ENCODE data around the gene TAS2R10. TPM values are rescaled to one million over a fixed set of nuclear protein-coding genes. Genes with fewer than 3 reads are reported as not detected.
"Not testable (repeated sequence)": the region's sequence is repeated elsewhere in the genome, so short reads cannot be mapped to it uniquely, and the experiment has no call there.

TAS2R10 gene
- total RNA-seq, 6 experiments from 2014 or later, result 0.16 to 0.18 TPM; not detected in 4

DNA sequence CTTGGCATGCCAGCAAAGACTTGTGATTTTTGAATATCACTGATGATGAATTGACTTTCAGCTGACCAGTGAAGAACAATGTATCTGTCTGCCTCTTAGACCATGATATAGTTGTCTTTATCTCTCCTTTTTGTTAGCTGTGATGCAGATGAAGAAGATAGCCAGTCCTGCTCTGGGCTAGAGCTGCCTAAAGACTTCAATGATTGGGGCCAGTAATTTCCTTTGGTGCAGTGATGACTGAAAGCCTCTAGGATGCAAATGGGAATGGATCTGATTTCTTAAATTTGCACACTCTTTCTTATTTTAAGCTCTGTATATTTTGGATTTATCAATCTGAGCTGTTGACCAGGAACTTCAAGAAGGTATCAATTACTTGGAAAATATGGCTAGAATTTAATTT is 16.1 kb downstream of the TAS2R10 start, which contains the start of gene TAS2R9:
TSS of gene TAS2R9 (minus strand) at position 101 of the 400 bp plus-strand sequence. CDS start at position 8, 93 bp downstream.
- Mint-ChIP-seq H3K27me3 (ENCODE audit: insufficient read depth) (peaks cover 1% of the 10 kb centered on the region; the same call in 1 of the 2 replicates), H3K9me3 (no peaks in the 10 kb centered on the region), H3K27ac (no peak within 1 kb of the TSS), H3K4me1 (ENCODE audit: low read depth) (no peaks in the 10 kb centered on the region), H3K36me3 (ENCODE audit: low read depth) (no peaks in the 10 kb centered on the region), H3K4me3 (no peak within 1 kb of the TSS)
- DNase-seq, result no peak
- TF ChIP-seq, protein P1, sequence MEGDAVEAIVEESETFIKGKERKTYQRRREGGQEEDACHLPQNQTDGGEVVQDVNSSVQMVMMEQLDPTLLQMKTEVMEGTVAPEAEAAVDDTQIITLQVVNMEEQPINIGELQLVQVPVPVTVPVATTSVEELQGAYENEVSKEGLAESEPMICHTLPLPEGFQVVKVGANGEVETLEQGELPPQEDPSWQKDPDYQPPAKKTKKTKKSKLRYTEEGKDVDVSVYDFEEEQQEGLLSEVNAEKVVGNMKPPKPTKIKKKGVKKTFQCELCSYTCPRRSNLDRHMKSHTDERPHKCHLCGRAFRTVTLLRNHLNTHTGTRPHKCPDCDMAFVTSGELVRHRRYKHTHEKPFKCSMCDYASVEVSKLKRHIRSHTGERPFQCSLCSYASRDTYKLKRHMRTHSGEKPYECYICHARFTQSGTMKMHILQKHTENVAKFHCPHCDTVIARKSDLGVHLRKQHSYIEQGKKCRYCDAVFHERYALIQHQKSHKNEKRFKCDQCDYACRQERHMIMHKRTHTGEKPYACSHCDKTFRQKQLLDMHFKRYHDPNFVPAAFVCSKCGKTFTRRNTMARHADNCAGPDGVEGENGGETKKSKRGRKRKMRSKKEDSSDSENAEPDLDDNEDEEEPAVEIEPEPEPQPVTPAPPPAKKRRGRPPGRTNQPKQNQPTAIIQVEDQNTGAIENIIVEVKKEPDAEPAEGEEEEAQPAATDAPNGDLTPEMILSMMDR (IDR thresholded peaks at IDR 0.05), result no peak

DNA sequence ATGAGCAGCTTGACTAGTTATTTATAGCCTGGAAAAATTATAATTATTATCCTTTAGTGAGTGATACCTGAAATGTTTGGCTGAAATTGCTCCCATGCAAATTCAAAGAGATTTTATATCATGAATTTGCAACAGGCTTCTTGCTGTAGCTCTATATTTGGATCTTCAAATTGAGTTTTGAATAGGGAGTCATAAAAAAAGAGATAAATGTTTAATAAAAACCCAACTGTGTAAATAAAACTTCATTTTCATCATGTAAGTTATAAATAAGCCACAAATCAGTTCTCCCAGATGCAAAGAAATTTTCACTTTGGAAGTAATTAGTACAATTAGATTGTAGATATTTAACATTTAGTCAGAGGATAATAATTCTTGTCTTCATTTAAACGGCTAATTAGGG is 19.0 kb downstream of the TAS2R10 start, which contains the start of gene TAS2R8:
TSS of gene TAS2R8 (minus strand) at position 101 of the 400 bp plus-strand sequence. CDS start 306 bp downstream, outside the sequence.
- peaks cover 1% of the 10 kb centered on the region; the same call in 1 of the 2 replicates for H3K27me3 Mint-ChIP-seq (ENCODE audit: insufficient read depth)
- DNase-seq, result no peak
- no peaks in the 10 kb centered on the region for H3K4me1 Mint-ChIP-seq (ENCODE audit: low read depth)
- TF ChIP-seq, protein P1 (IDR thresholded peaks at IDR 0.05), result no peak
- no peak within 1 kb of the TSS for H3K27ac Mint-ChIP-seq
- no peaks in the 10 kb centered on the region for H3K36me3 Mint-ChIP-seq (ENCODE audit: low read depth)
- no peaks in the 10 kb centered on the region for H3K9me3 Mint-ChIP-seq
- H3K4me3 Mint-ChIP-seq, result no peak within 1 kb of the TSS

DNA sequence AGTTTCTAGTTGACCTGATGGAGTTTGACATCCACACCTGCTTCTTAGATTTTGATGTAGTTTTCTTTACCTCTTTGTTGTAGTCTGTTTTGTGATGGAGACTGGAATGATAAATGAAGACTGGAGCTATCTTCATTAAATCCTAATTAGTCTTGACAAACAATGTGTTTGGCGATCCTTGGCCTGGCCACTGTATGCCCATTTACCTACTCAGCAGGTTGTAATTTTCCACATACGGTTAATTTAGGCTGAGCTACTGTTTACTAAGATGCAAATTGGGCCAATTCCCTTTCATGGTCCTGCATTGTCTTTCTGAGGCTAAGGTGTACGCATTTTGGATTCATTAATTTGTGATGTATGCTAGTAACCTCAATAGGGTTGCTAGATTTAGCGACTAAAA is 23.6 kb downstream of the TAS2R10 start, which contains the start of gene TAS2R7:
TSS of gene TAS2R7 (minus strand) at position 41 of the 400 bp plus-strand sequence. CDS start 57 bp downstream, outside the sequence.
- no peak within 1 kb of the TSS for H3K4me3 Mint-ChIP-seq
- H3K36me3 Mint-ChIP-seq (ENCODE audit: low read depth), result no peaks in the 10 kb centered on the region
- H3K27ac Mint-ChIP-seq, result no peak within 1 kb of the TSS
- H3K27me3 Mint-ChIP-seq (ENCODE audit: insufficient read depth), result peaks cover 5% of the 10 kb centered on the region; the same call in 1 of the 2 replicates
- H3K9me3 Mint-ChIP-seq, result no peaks in the 10 kb centered on the region
- DNase-seq, result no peak
- TF ChIP-seq, protein P1 (IDR thresholded peaks at IDR 0.05), result no peak
- no peaks in the 10 kb centered on the region for H3K4me1 Mint-ChIP-seq (ENCODE audit: low read depth)

DNA sequence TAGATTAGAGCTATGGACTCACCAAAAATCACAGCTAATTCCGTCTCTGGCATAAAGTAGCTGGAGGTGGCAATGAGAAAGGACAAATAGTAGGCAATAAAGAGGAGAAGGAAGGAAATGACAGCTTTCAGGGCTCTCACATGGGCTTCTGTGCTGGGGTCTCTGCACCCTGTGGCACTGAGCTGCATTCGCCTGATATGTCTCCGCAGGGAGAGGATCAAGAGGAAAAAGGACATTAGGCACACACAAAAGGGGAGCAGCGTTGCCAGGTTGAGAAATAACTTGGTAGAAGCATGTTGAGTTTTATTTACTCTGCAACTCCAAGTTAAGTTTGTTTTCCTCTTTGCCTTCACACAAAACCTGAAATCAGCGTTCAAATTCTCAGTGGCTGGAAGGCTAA is 24.4 kb downstream of the TAS2R10 start:
- TF ChIP-seq, protein P1 (IDR thresholded peaks at IDR 0.05), result no peak
- no peaks in the 10 kb centered on the region for H3K4me1 Mint-ChIP-seq (ENCODE audit: low read depth)
- DNase-seq, result no peak
- no peaks in the 10 kb centered on the region for H3K36me3 Mint-ChIP-seq (ENCODE audit: low read depth)
- no peaks in the 10 kb centered on the region for H3K9me3 Mint-ChIP-seq
- H3K4me3 Mint-ChIP-seq, result no peak overlapping the region
- peaks cover 5% of the 10 kb centered on the region; the same call in 1 of the 2 replicates for H3K27me3 Mint-ChIP-seq (ENCODE audit: insufficient read depth)
- no peak overlapping the region for H3K27ac Mint-ChIP-seq

DNA sequence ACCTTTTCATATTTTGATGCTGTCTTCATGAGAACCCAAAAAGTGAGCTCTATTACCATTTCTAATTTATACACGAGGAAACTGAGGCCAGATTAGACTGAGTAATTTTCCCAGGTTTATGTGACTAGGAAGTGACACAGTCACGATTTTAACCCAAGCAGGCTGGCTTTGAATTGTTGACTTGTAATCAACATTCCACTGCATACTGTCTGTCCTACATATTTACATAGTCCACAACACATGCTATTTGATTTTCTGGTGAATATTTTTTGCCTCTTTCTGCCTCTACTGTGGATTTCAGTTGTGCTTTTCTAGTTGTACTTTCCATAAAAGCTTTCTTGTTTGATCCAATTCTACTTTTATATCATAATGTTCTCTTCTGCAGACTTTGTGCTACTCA is 31.9 kb downstream of the TAS2R10 start:
- no peak for DNase-seq
- H3K4me1 Mint-ChIP-seq (ENCODE audit: low read depth), result no peaks in the 10 kb centered on the region
- no peak overlapping the region for H3K4me3 Mint-ChIP-seq
- no peaks in the 10 kb centered on the region for H3K9me3 Mint-ChIP-seq
- TF ChIP-seq, protein P1 (IDR thresholded peaks at IDR 0.05), result no peak
- peaks cover 22% of the 10 kb centered on the region; the same call in 1 of the 2 replicates for H3K27me3 Mint-ChIP-seq (ENCODE audit: insufficient read depth)
- H3K27ac Mint-ChIP-seq, result no peak overlapping the region
- no peaks in the 10 kb centered on the region for H3K36me3 Mint-ChIP-seq (ENCODE audit: low read depth)

DNA sequence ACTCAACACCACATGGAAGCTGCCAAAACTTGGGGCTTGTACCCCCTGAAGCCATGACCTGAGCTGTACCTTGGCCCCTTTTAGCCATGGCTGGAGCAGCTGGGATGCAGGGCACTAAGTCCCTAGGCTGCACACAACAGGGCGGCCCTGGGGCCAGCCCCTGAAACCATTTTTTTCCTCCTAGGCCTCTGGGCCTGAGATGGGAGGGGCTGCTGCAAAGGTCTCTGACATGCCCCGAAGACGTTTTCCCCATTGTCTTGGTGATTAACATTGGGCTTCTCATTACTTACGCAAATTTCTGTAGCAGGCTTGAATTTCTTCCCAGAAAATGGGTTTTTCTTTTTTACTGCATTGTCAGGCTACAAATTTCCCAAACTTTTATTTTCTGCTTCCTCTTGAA is 34.4 kb downstream of the TAS2R10 start:
- H3K4me1 Mint-ChIP-seq (ENCODE audit: low read depth); H3K27ac Mint-ChIP-seq; H3K36me3 Mint-ChIP-seq (ENCODE audit: low read depth): not testable (repeated sequence)

More for the DNA sequence above, 34.4 kb downstream of the TAS2R10 start:
- H3K4me3 Mint-ChIP-seq, H3K9me3 Mint-ChIP-seq, DNase-seq: not testable (repeated sequence)
- H3K27me3 Mint-ChIP-seq (ENCODE audit: insufficient read depth), result peaks cover 20% of the 10 kb centered on the region; the same call in 1 of the 2 replicates
